Muscle of arm (tissue), 12 donors: ENCODE measurements around the gene CDC34. TPM values are rescaled to one million over a fixed set of nuclear protein-coding genes. Genes with fewer than 3 reads are reported as not detected.
"Not testable (repeated sequence)": the region's sequence is repeated elsewhere in the genome, so short reads cannot be mapped to it uniquely, and the experiment has no call there.

Experiments used
- DNase-seq: peaks from one replicate; pipeline ENCODE4 v3.0.0-alpha.2; 2013
- polyA plus RNA-seq, 12 donors: library from polyadenylated mRNA; unstranded; fragments of 120-200 nt; gene quantifications; one replicate each; pipeline ENCODE4 v1.2.1, GENCODE V29; 2013; ENCODE audit not compliant: insufficient read length in 12 of 12

CDC34 gene
- polyA plus RNA-seq, 12 donors = 48.4 to 140 (median 61.1) TPM; not detected in 1

DNA sequence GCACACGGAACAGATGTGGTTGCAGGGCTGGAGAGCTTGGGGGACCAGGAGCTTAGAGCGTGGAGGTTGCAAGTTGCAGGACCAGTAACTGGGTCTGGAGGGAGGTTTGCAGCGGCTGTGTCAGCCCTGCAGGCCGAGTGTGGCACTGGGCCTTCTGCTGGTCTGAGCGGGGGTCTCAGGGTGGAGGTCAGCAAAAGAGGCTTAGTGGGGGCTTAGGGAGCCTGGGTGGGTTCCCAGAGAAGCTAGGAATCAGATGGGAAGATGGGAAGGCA is 52.3 kb downstream of the CDC34 start:
- no peak for DNase-seq

DNA sequence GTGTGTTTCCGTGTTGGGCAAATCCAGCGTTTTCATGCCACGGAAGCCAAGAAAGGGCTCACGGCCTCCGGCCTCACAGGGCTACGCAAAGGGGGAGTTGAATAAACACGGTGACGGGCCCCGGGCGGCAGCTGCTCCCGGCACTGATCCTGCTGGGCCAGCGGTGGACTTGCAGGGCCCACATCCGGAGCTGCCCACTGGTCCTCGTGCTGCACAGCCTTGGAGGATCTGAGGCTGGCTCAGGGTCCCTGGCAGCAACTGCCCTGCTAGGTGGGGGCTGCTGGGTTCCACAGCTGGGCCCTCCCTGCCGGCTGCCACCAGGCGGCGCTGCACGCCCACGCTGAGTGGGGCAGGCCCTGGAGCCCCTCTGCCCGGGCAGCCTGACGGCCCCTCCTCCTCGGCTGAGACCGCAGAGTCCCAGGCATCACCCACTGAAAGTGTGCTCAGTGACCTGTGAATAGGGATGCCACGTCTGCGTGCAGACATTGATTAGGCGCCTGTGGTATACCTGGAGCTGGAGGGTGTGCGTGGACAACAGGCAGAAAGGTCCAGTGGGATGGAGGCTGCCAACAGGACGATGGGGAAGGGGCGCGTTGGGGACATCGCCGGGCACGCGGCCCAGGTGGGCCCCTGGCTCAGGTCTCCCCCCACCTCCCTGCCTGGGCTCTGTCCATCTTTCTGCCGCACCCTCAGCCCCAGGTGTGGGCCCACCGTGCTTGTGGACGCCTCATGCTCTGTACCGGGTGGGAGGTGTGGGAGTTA is 52.9 kb downstream of the CDC34 start:
- peak; percentile 45 for DNase-seq

DNA sequence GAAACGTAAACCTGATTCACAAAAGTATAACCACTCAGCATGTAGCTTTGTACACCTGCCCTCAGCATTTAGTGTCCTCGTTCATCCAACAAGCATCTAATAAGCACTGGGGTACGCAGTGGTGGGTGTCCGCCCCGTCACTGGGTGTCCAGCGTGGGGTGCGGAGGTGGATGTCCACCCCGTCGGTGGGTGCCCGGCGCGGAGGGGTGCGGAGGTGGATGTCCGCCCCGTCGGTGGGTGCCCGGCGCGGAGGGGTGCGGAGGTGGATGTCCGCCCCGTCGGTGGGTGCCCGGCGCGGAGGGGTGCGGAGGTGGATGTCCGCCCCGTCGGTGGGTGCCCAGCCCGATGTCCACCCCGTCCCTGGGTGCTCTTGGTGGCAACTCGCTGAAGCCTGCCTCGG is 53.6 kb downstream of the CDC34 start:
- DNase-seq = not testable (repeated sequence)

DNA sequence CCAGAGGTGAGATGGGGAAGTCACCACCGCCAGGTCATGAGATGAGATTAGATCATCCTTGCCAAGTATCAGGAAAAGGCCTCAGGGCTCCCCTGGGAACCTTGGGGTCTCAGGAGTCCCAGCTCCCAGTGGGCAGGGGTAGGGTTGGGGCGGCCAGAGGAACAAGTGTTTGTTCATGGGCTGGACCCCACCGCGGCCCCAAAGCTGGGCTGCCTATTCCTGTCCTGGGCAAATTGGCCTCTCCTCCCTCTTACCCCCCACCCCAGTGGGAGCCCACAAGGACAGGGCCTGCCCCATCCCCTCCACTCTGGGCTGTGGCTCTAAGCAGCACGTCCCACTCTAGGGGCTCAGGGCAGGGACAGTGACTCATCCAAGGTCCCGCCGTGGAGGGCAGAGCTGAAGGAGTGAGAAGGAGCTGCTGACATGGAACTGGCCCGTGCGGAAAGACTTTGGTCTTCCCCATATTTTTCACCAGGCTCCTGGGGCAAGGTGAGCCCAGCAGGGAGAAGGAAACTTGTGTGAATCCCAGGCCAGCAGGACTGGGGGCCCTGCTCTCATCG is 54.1 kb downstream of the CDC34 start:
- no peak for DNase-seq

DNA sequence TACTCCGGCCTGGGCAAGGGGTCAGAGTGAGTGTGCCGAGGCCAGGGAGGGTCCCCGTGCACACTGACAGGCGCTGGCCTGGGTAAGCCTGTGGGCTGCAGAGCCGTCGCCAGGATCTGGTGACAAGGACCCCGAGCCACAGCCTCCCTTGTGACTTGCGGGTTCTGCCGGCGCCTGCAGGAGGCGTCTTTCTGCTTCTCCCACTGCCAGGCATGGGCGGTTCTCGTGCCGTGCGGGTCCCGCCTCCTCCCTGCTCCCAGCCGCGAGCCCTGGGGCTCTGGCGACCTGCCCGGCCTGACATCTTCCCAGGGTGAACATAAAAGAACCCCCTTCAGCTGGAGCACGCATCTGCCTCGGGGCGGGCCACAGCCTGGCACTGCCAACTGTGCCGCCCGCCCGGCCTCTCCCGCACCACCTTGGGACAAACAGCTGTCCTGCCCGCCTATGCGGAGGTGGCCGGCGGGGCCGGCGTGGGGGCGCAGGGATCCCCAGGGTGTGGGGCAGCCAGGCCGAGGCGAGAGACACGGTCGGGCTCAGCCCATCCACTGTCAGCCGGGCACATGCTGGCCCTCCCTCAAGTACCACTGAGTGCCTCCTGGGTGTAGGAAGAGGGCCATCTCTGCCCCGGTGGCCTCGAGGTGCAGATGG is 56.7 kb downstream of the CDC34 start:
- no peak for DNase-seq

DNA sequence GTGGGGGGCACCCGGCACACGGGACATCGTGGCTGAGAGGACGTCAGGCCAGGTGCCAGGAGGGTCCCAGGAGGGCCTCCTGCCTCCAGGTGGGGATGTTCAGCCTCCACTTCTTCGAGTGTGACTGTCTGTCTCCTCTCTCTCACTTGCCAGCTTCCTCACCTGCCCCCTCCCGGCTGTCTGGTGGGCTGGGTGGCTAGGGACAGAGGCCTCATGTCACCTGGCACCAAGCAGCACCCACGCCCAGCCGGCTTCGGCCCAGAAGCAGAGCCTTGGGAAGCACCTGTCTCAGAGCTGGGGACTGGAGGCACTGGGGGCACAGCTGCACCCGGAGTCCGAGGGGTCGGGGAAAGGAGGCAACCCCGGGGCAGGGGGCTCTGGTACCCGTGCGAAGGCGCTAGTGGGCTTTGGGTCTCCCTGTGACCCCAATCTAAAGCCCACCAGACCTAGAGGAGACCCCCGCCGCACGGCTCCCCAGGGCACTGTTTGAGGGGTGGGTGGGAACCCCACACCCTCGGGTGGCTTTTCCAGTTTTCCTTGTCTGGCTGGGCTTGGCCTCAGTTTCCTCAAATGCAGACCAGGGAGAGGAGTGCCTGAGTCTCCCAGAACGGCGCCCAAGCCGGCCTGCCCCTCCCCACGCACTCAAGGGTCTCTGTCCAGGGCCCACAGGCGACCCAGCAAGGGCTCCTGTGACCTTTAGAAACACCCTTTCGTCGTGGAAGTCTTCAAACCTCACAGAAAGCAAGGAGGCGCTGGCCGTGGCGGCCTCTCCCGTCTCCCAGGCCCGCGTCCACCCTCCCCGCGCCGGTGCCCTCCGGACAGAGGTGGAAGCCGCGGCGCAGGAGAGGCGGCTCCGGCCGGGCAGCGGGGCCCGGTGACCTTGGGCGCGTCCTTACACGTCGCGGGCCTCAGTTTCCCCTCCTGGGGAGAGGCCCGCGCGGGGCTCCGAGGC is 57.5 kb downstream of the CDC34 start:
- no peak for DNase-seq

DNA sequence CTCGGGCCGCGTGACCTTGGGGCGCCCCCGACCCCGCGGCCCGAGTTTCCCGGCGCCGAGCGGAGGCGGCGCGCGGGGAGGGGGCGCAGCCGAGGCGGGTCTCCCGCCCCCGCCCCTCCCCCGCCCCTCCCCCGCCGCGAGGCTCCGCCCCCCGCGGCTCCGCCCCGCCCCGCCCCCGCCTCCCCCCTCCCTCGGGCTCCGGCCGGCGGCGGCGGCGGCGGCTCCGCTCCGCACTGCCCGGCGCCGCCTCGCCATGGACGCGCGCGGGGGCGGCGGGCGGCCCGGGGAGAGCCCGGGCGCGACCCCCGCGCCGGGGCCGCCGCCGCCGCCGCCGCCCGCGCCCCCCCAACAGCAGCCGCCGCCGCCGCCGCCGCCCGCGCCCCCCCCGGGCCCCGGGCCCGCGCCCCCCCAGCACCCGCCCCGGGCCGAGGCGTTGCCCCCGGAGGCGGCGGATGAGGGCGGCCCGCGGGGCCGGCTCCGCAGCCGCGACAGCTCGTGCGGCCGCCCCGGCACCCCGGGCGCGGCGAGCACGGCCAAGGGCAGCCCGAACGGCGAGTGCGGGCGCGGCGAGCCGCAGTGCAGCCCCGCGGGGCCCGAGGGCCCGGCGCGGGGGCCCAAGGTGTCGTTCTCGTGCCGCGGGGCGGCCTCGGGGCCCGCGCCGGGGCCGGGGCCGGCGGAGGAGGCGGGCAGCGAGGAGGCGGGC is 58.3 kb downstream of the CDC34 start, which contains the start of gene HCN2:
TSS of gene HCN2 (plus strand) at position 189 of the 703 bp plus-strand sequence. CDS start at position 254, 65 bp downstream.
- no peak for DNase-seq

DNA sequence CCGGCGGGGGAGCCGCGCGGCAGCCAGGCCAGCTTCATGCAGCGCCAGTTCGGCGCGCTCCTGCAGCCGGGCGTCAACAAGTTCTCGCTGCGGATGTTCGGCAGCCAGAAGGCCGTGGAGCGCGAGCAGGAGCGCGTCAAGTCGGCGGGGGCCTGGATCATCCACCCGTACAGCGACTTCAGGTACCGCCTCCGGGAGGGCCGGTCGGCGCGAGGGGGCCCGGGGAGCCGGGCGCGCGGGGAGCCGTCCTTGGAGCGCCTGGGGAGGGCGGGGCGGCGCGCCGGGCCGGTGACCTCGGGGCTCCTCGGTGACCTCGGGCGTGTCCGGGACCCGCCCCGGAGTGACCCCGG is 58.8 kb downstream of the CDC34 start:
- DNase-seq = no peak

DNA sequence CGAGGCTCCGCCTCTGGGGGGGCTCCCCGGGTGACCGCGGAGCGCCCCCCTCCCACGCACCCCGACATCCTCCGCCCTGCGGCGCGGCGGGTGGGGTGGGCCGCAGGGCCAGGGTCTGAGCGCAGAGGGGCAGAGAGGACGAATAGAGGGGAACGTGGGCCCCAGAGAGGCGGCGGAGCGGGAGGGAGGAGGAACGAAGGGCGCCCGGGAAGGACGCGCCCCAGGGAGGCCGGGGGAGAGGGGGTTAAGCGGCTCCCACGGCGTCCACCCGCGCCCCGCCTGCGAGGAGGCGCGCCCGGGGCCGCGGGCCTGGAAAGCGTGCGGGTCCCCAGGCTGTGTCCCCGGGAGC is 59.2 kb downstream of the CDC34 start:
- no peak for DNase-seq

DNA sequence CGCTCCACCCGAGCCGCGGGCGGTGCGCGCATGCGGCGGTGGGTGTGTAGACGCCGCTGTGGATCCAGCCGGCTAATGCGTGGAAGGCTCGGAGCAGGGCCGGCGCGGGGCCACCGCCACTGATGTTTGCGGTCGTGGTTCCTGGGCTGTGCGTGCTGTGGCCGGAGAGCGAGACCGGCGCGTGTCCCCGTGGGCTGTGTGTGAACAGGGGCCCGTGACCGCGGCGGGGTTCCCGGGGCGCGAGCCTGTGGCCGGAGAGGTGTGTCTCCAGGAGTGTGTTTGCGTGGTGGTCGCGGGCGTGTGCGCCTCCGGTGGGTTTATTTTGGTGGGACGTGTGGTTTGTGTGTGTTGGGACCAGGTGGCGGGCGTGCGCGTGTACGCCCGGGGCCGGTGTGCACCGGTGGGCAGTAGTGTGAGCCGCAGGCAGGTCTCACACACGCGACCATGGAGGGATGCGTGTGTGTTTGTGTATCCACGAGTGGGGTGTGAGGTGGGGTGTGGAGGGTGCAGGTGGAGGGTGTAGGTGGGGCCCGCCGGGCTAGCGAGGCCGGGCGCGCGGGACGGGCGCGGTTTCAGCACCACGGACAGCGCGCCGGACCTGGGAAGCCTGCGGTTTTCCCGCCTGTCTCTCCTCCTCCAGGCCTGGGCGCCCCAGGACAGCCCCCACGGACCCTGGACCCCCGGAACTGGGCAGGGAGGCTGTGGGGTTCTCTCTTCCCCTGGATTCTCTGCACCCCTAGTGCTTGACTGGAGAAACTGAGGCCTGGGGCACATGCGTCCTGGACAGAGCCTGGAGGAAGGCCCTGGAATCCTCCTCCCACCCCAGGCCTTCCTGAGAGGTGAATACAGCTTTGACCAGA is 59.8 kb downstream of the CDC34 start:
- DNase-seq = peak; percentile 41

Other genes with a start within 250 kb of the CDC34 start
- gene PLPP2, start 240.4 kb upstream of the CDC34 start, polyA plus RNA-seq = 1 to 10 TPM in 1 of 12 donors, under 1 TPM in 9, not detected in 2; 0.23 to 1.6 (median 0.37) TPM
- 10 to 100 TPM in 11 of 12 donors, not detected in 1; 19.5 to 35.2 (median 24.1) TPM for gene MIER2, start 187.0 kb upstream of the CDC34 start, polyA plus RNA-seq
- gene C2CD4C, start 122.6 kb upstream of the CDC34 start, polyA plus RNA-seq = 1 to 10 TPM in 2 of 12 donors, under 1 TPM in 8, not detected in 2; 0.50 to 1.6 (median 0.81) TPM
- 10 to 100 TPM in 11 of 12 donors, not detected in 1; 19.9 to 49.3 (median 27.0) TPM for gene SHC2, start 70.7 kb upstream of the CDC34 start, polyA plus RNA-seq
- 10 to 100 TPM in 2 of 12 donors, 1 to 10 TPM in 9, not detected in 1; 3.8 to 24.5 (median 7.3) TPM for gene MADCAM1, start 35.3 kb upstream of the CDC34 start, polyA plus RNA-seq
- gene TPGS1, start 24.3 kb upstream of the CDC34 start, polyA plus RNA-seq = 10 to 100 TPM in 1 of 12 donors, 1 to 10 TPM in 10, not detected in 1; 2.8 to 26.4 (median 4.6) TPM
- under 1 TPM in 7 of 12 donors, not detected in 5; 0.20 to 0.72 (median 0.26) TPM for gene GZMM, start 12.3 kb downstream of the CDC34 start, polyA plus RNA-seq
- 100 to 1,000 TPM in 11 of 12 donors, not detected in 1; 109 to 224 (median 171) TPM for gene BSG, start 40.8 kb downstream of the CDC34 start, polyA plus RNA-seq
- under 1 TPM in 10 of 12 donors, not detected in 2; 0.13 to 0.61 (median 0.31) TPM for gene HCN2, start 58.1 kb downstream of the CDC34 start, polyA plus RNA-seq
- gene POLRMT, start 101.8 kb downstream of the CDC34 start, polyA plus RNA-seq = 10 to 100 TPM in 11 of 12 donors, not detected in 1; 23.7 to 58.0 (median 29.2) TPM
- gene FGF22, start 108.1 kb downstream of the CDC34 start, polyA plus RNA-seq = under 1 TPM in 4 of 12 donors, not detected in 8; 0.09 to 0.21 (median 0.16) TPM
- gene RNF126, start 131.5 kb downstream of the CDC34 start, polyA plus RNA-seq = 10 to 100 TPM in 11 of 12 donors, not detected in 1; 17.8 to 52.8 (median 19.0) TPM
- gene FSTL3, start 144.6 kb downstream of the CDC34 start, polyA plus RNA-seq = 10 to 100 TPM in 11 of 12 donors, not detected in 1; 11.0 to 25.9 (median 12.2) TPM
- 1 to 10 TPM in 1 of 12 donors, under 1 TPM in 5, not detected in 6; 0.15 to 1.2 (median 0.19) TPM for gene PRSS57, start 163.7 kb downstream of the CDC34 start, polyA plus RNA-seq
- gene PALM, start 177.2 kb downstream of the CDC34 start, polyA plus RNA-seq = 10 to 100 TPM in 11 of 12 donors, not detected in 1; 17.2 to 80.5 (median 33.1) TPM
- 10 to 100 TPM in 1 of 12 donors, under 1 TPM in 9, not detected in 2; 0.07 to 36.0 (median 0.12) TPM for gene MISP, start 219.4 kb downstream of the CDC34 start, polyA plus RNA-seq